Neural progenitor cell (in vitro differentiated cells): Measurements from ENCODE around the gene TAF5. TPM values are rescaled to one million over a fixed set of nuclear protein-coding genes. Genes with fewer than 3 reads are reported as not detected.
A peak's percentile ranks its signal among the peaks of the same experiment; 100 is the strongest.

ENCODE experiments used
- DNase-seq: peaks from one replicate; pipeline ENCODE4 v3.0.0-alpha.2; 2016; ENCODE audit warnings: low spot score
- H2AFZ ChIP-seq: fragments of 200-600 bp; sonication (generic); replicated peaks from 2 replicates; pipeline ENCODE4 v1.6.1; 2016; ENCODE audit warnings: antibody characterized with exemption
- H3F3A ChIP-seq: fragments of 200-600 bp; sonication (generic); 2 replicates; pipeline ENCODE4 v1.6.1; 2016; ENCODE audit warnings: antibody characterized with exemption, low read depth
- H3K27ac ChIP-seq: fragments of 200-600 bp; sonication (generic); 2 replicates; pipeline ENCODE4 v1.5.1; 2016; ENCODE audit warnings: mild to moderate bottlenecking
- H3K27me3 ChIP-seq: fragments of 200-600 bp; sonication (generic); 2 replicates; pipeline ENCODE4 v1.6.1; 2016; ENCODE audit warnings: mild to moderate bottlenecking, moderate library complexity
- H3K36me3 ChIP-seq: fragments of 200-600 bp; sonication (generic); 2 replicates; pipeline ENCODE4 v1.5.1; 2016
- H3K4me1 ChIP-seq: fragments of 200-600 bp; sonication (generic); 2 replicates; pipeline ENCODE4 v1.6.1; 2016; ENCODE audit warnings: mixed run types
- H3K4me2 ChIP-seq: fragments of 200-600 bp; sonication (generic); 2 replicates; pipeline ENCODE4 v1.6.1; 2016
- H3K4me3 ChIP-seq: fragments of 200-600 bp; sonication (generic); 2 replicates; pipeline ENCODE4 v1.5.1; 2016
- H3K79me2 ChIP-seq: fragments of 200-600 bp; sonication (generic); 2 replicates; pipeline ENCODE4 v1.6.1; 2016; ENCODE audit warnings: low read depth
- H3K9ac ChIP-seq: fragments of 200-600 bp; sonication (generic); 2 replicates; pipeline ENCODE4 v1.6.1; 2016
- H3K9me3 ChIP-seq: fragments of 200-600 bp; sonication (generic); 2 replicates; pipeline ENCODE4 v1.5.1; 2016; ENCODE audit warnings: low read depth
- H4K20me1 ChIP-seq: fragments of 200-600 bp; sonication (generic); 2 replicates; pipeline ENCODE4 v1.6.1; 2016; ENCODE audit warnings: low read depth
- H3K27ac Mint-ChIP-seq: 3 replicates; pipeline ENCODE4 v1.8.0; 2021; ENCODE audit warnings: mixed read lengths
- H3K27me3 Mint-ChIP-seq: 2 replicates; pipeline ENCODE4 v1.8.0; 2022; ENCODE audit warnings: low read depth, mild to moderate bottlenecking, inconsistent platforms, moderate library complexity, mixed read lengths; ENCODE audit not compliant: insufficient read depth
- H3K36me3 Mint-ChIP-seq: 3 replicates; pipeline ENCODE4 v1.8.0; 2021; ENCODE audit warnings: mixed read lengths
- H3K4me1 Mint-ChIP-seq: 3 replicates; pipeline ENCODE4 v1.8.0; 2021; ENCODE audit warnings: mixed read lengths
- H3K4me3 Mint-ChIP-seq: 3 replicates; pipeline ENCODE4 v1.8.0; 2021; ENCODE audit warnings: mild to moderate bottlenecking, moderate library complexity, mixed read lengths
- H3K9me3 Mint-ChIP-seq: 3 replicates; pipeline ENCODE4 v1.8.0; 2020; ENCODE audit warnings: mixed read lengths
- CTCF ChIP-seq: fragments of 200-600 bp; sonication (generic); IDR thresholded peaks from 2 replicates; pipeline ENCODE4 v1.5.1; 2017; ENCODE audit warnings: antibody characterized with exemption, mild to moderate bottlenecking
- EZH2 ChIP-seq: fragments of 200-600 bp; sonication (generic); IDR thresholded peaks from 2 replicates; pipeline ENCODE4 v1.6.1; 2017; ENCODE audit warnings: antibody characterized with exemption, mild to moderate bottlenecking, moderate library complexity
- EZH2phosphoT487 ChIP-seq: fragments of 200-600 bp; sonication (generic); IDR thresholded peaks from 2 replicates; pipeline ENCODE4 v1.6.1; 2017; ENCODE audit warnings: antibody characterized with exemption
- total RNA-seq: library from RNA; depleted of rRNA; stranded (reverse); fragments of >200 nt; gene quantifications from 2 replicates; pipeline ENCODE4 v1.2.3, GENCODE V29; 2015; ENCODE audit warnings: low replicate concordance

TAF5 gene
- total RNA-seq, 1 donor from 2014 or later, result 22.7 TPM

- Histone ChIP-seq H3K4me1 (peaks cover 23% of the 10 kb centered on the region), H3K36me3 (peaks cover 16% of the 10 kb centered on the region), H2AFZ (peak within 1 kb of the TSS; percentile 66), H3K79me2 (peaks cover 76% of the 10 kb centered on the region), H3K27ac (no peak within 1 kb of the TSS), H3K4me3 (peak within 1 kb of the TSS; percentile 75), H3K9me3 (no peaks in the 10 kb centered on the region), H3K9ac (peak within 1 kb of the TSS; percentile 77), H3K4me2 (peak within 1 kb of the TSS; percentile 83), H3K27me3 (no peaks in the 10 kb centered on the region), H3F3A (peaks cover 4% of the 10 kb centered on the region), H4K20me1 (no peaks in the 10 kb centered on the region)
- Mint-ChIP-seq H3K4me3 (peak within 1 kb of the TSS; percentile 95), H3K27ac (peak within 1 kb of the TSS; percentile 97), H3K4me1 (peaks cover 29% of the 10 kb centered on the region), H3K9me3 (no peaks in the 10 kb centered on the region), H3K27me3 (peaks cover 4% of the 10 kb centered on the region), H3K36me3 (peaks cover 5% of the 10 kb centered on the region)
- DNase-seq, result peak; percentile 98
- TF ChIP-seq CTCF (peak; percentile 28), EZH2phosphoT487 (no peak)
These were observed 28.5 kb downstream of the TAF5 start, which contains the start of the genes ATP5MK and PDCD11 for GRCh38 chr10:103396067-103396788. Gene ATP5MK, minus strand, starts transcription at chr10:103396475. Its CDS starts 4,018 bp downstream, at chr10:103392457. Gene PDCD11, plus strand, starts transcription at chr10:103396626. Its CDS starts 1,801 bp downstream, at chr10:103398427.

- Histone ChIP-seq H3K27me3 (no peaks in the 10 kb centered on the region), H4K20me1 (no peaks in the 10 kb centered on the region), H3K4me3 (peak overlapping the region; percentile 75), H3K4me2 (peak overlapping the region; percentile 83), H3K36me3 (peaks cover 14% of the 10 kb centered on the region), H3K27ac (no peak overlapping the region), H3F3A (peaks cover 4% of the 10 kb centered on the region), H3K4me1 (peaks cover 23% of the 10 kb centered on the region), H3K9me3 (no peaks in the 10 kb centered on the region), H3K9ac (peak overlapping the region; percentile 77), H3K79me2 (peaks cover 74% of the 10 kb centered on the region), H2AFZ (peak overlapping the region; percentile 66)
- DNase-seq, result no peak
- TF ChIP-seq EZH2 (no peak), CTCF (no peak), EZH2phosphoT487 (no peak)
- Mint-ChIP-seq H3K4me3 (peak overlapping the region; percentile 95), H3K27ac (peak overlapping the region; percentile 97), H3K27me3 (peaks cover 4% of the 10 kb centered on the region), H3K36me3 (peaks cover 5% of the 10 kb centered on the region), H3K9me3 (no peaks in the 10 kb centered on the region), H3K4me1 (peaks cover 29% of the 10 kb centered on the region)
These were observed 29.0 kb downstream of the TAF5 start for GRCh38 chr10:103396789-103397087.

- H3K27ac Mint-ChIP-seq, result peak overlapping the region; percentile 97
- no peaks in the 10 kb centered on the region for H3K27me3 ChIP-seq
- peaks cover 29% of the 10 kb centered on the region for H3K4me1 Mint-ChIP-seq
- peaks cover 68% of the 10 kb centered on the region for H3K79me2 ChIP-seq
- H3K27ac ChIP-seq, result no peak overlapping the region
- TF ChIP-seq EZH2, result no peak
- no peak for TF ChIP-seq CTCF
- no peak for TF ChIP-seq EZH2phosphoT487
- no peaks in the 10 kb centered on the region for H4K20me1 ChIP-seq
- H3K9ac ChIP-seq, result peak overlapping the region; percentile 77
- peak overlapping the region; percentile 75 for H3K4me3 ChIP-seq
- peaks cover 5% of the 10 kb centered on the region for H3K36me3 Mint-ChIP-seq
- peaks cover 9% of the 10 kb centered on the region for H3K36me3 ChIP-seq
- no peak for DNase-seq
- no peaks in the 10 kb centered on the region for H3K9me3 Mint-ChIP-seq
- no peak overlapping the region for H2AFZ ChIP-seq
- H3F3A ChIP-seq, result peaks cover 4% of the 10 kb centered on the region
- peaks cover 23% of the 10 kb centered on the region for H3K4me1 ChIP-seq
- H3K4me3 Mint-ChIP-seq, result peak overlapping the region; percentile 95
- H3K4me2 ChIP-seq, result peak overlapping the region; percentile 83
- H3K9me3 ChIP-seq, result no peaks in the 10 kb centered on the region
- peaks cover 4% of the 10 kb centered on the region for H3K27me3 Mint-ChIP-seq
These were observed 29.5 kb downstream of the TAF5 start for GRCh38 chr10:103397191-103397825.
